HepG2 (cell line): ENCODE results near the gene DNPH1. TPM values are rescaled to one million over a fixed set of nuclear protein-coding genes. Genes with fewer than 3 reads are reported as not detected.
A peak's percentile ranks its signal among the peaks of the same experiment; 100 is the strongest.

Source experiments
- AHDC1 ChIP-seq: sonication (generic); formaldehyde crosslinking; IDR thresholded peaks from 2 replicates; pipeline ENCODE4 v1.5.1; 2020; ENCODE audit warnings: mild to moderate bottlenecking, missing genetic modification reagents, borderline replicate concordance
- FOSL2 ChIP-seq: sonication (generic); formaldehyde crosslinking; IDR thresholded peaks from 2 replicates; pipeline ENCODE4 v1.4.0; 2020; ENCODE audit warnings: missing genetic modification reagents
- FOXA1 ChIP-seq, 2 experiments: fragments of 450-650 bp in 1 of 2; sonication (generic) in 1 of 2; formaldehyde crosslinking in 1 of 2; IDR thresholded peaks; 2 replicates each; pipeline versions ENCODE4 v1.4.0 to v1.6.1; 2016 to 2020; ENCODE audit warnings: missing genetic modification reagents in 1 of 2
- HNF1A ChIP-seq, 2 experiments: sonication (generic) in 1 of 2; formaldehyde crosslinking in 1 of 2; IDR thresholded peaks; 2 replicates each; pipeline versions ENCODE4 v1.4.0 to v1.6.1; 2016 to 2020; ENCODE audit warnings: borderline replicate concordance in 1 of 2, low read depth in 1 of 2, mild to moderate bottlenecking in 1 of 2, missing genetic modification reagents in 1 of 2
- IRF9 ChIP-seq: sonication (generic); formaldehyde crosslinking; IDR thresholded peaks from 2 replicates; pipeline ENCODE4 v1.8.0; 2022; ENCODE audit warnings: missing genetic modification reagents, mild to moderate bottlenecking, borderline replicate concordance
- MTF1 ChIP-seq: sonication (generic); formaldehyde crosslinking; IDR thresholded peaks from 2 replicates; pipeline ENCODE4 v1.5.0; 2020; ENCODE audit warnings: missing genetic modification reagents
- NCOR1 ChIP-seq: fragments of 200-600 bp; sonication (generic); IDR thresholded peaks from 2 replicates; pipeline ENCODE4 v1.7.0; 2017; ENCODE audit warnings: antibody characterized with exemption, low read length, borderline replicate concordance
- NR2F6 ChIP-seq, 2 experiments: IDR thresholded peaks; 2 replicates each; pipeline ENCODE4 v1.6.1; 2016; ENCODE audit warnings: antibody characterized with exemption in 1 of 2, mild to moderate bottlenecking in 1 of 2
- SP1 ChIP-seq, 2 experiments: fragments of 450-650 bp in 1 of 2; sonication (generic) in 1 of 2; formaldehyde crosslinking in 1 of 2; IDR thresholded peaks; 2 replicates each; pipeline versions ENCODE4 v1.4.0 to v1.6.1; 2016 to 2020; ENCODE audit warnings: missing genetic modification reagents in 1 of 2
- ZNF558 ChIP-seq: sonication (generic); formaldehyde crosslinking; IDR thresholded peaks from 2 replicates; pipeline ENCODE4 v1.9.0; 2022; ENCODE audit warnings: mild to moderate bottlenecking, missing genetic modification reagents, borderline replicate concordance
- ZNF775 ChIP-seq: sonication (generic); formaldehyde crosslinking; IDR thresholded peaks from 2 replicates; pipeline ENCODE4 v1.4.0; 2020; ENCODE audit warnings: missing genetic modification reagents, mild to moderate bottlenecking, moderate library complexity, borderline replicate concordance
- polyA plus RNA-seq, 8 experiments: library from polyadenylated mRNA; depleted of rRNA in 3 of 8; stranded (reverse) in 7 of 8; unstranded in 1 of 8; fragments of >200 nt; fragmentation: Illumina TruSeq in 4 of 8; extraction: Trizol in 4 of 8; gene quantifications; 2 replicates each; pipeline versions ENCODE4 v1.2.1 to v1.2.3, GENCODE V29; 2011 to 2016; ENCODE audit warnings: low read depth in 4 of 8, missing spikeins in 1 of 8, mixed read lengths in 1 of 8; ENCODE audit not compliant: insufficient read depth in 1 of 8
- total RNA-seq, 5 experiments: library from RNA; depleted of rRNA; stranded (reverse); fragments of >200 nt; fragmentation: Illumina TruSeq; extraction: Trizol; gene quantifications; 2 replicates each; pipeline ENCODE4 v1.2.3, GENCODE V29; 2016; ENCODE audit warnings: low read depth in 1 of 5
- TF ChIP-seq, protein P1 (sequence below): sonication (generic); formaldehyde crosslinking; IDR thresholded peaks from 2 replicates; pipeline ENCODE4 v1.4.0; 2020; ENCODE audit warnings: mild to moderate bottlenecking, missing genetic modification reagents

Gene DNPH1
- total and polyA plus RNA-seq, 2 of the 13 experiments (the other 11 are each of a cell fraction or from before 2014, with no cell fraction given), result 56.5 to 75.1 TPM

DNA sequence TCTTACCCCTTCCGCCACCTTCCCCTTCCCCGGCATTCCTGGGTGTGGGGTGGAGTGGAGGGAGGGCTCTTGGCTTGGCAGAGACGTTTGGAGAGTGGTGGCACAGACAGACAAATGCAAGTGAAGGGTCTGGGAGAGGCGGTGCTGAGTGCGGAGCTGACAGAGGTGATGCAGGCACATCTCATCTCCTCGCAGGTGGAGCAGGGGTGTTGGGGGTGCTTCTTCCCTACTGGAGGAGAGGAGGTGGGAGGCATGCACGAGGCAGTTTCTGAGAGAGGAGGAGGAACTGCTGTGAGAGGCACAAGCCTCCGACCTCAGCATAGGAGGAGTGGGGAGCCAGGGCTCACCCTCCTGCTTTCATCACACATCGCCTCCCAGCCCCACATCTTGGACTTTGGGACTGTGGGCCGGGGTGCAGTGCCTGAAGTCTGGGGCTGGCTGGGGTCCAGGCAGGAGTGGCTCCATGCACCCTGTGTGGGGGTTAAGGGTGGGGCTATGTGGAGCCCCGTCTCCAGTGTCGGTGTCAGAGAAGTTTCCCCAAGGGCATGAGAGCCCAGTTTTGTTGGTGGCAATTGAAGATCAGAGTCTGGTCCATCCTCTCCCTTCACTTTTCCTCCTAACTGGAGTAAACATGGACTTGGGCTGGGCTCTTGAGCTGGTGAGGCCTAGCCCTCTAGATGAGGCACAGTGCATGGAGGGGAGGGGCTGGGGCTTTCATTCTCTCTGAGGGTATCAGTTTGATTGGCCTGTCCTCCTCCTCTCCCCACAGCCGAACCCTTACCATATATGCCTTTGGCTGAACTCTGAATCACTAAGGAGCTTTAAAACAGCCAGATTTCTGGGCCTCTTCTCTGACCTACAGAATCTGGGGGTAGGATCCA, 48.6 kb upstream of the DNPH1 start (continued):
- TF ChIP-seq, protein P1, sequence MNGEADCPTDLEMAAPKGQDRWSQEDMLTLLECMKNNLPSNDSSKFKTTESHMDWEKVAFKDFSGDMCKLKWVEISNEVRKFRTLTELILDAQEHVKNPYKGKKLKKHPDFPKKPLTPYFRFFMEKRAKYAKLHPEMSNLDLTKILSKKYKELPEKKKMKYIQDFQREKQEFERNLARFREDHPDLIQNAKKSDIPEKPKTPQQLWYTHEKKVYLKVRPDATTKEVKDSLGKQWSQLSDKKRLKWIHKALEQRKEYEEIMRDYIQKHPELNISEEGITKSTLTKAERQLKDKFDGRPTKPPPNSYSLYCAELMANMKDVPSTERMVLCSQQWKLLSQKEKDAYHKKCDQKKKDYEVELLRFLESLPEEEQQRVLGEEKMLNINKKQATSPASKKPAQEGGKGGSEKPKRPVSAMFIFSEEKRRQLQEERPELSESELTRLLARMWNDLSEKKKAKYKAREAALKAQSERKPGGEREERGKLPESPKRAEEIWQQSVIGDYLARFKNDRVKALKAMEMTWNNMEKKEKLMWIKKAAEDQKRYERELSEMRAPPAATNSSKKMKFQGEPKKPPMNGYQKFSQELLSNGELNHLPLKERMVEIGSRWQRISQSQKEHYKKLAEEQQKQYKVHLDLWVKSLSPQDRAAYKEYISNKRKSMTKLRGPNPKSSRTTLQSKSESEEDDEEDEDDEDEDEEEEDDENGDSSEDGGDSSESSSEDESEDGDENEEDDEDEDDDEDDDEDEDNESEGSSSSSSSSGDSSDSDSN (CRISPR knock-in tag), result no peak; the same call in none of the 2 replicates
- TF ChIP-seq FOXA1 (IDR thresholded peaks at IDR 0.05) (no peak), FOXA1 (CRISPR knock-in tag; IDR thresholded peaks at IDR 0.05) (peak; percentile 73), IRF9 (CRISPR knock-in tag) (peak; percentile 83), NR2F6 (IDR thresholded peaks at IDR 0.05) (peak; percentile 37; the same call in 1 of the 2 replicates), NR2F6 (CRISPR knock-in tag; IDR thresholded peaks at IDR 0.05) (no peak), HNF1A (IDR thresholded peaks at IDR 0.05; ENCODE audit: low read depth) (no peak), HNF1A (CRISPR knock-in tag; IDR thresholded peaks at IDR 0.05; ENCODE audit: borderline replicate concordance) (peak; percentile 68), ZNF775 (CRISPR knock-in tag) (no peak), SP1 (IDR thresholded peaks at IDR 0.05) (no peak), SP1 (CRISPR knock-in tag; IDR thresholded peaks at IDR 0.05) (peak; percentile 17), NCOR1 (peak; percentile 83), FOSL2 (CRISPR knock-in tag) (peak; percentile 39; the same call in 1 of the 2 replicates), ZNF558 (CRISPR knock-in tag) (0 out of 2 replicates have a peak, but pooled peaks have one; percentile 81), AHDC1 (CRISPR knock-in tag) (peak; percentile 65), MTF1 (no peak)
